Measurements from ENCODE around the gene WNT3. TPM values are rescaled to one million over a fixed set of nuclear protein-coding genes. Genes with fewer than 3 reads are reported as not detected.
"Not testable (repeated sequence)": the region's sequence is repeated elsewhere in the genome, so short reads cannot be mapped to it uniquely, and the experiment has no call there.

Gene WNT3
- total RNA-seq, 1 experiment from 2014 or later: 11.9 TPM

- H3K9me3 ChIP-seq (replicated peaks): no peaks in the 10 kb centered on the region
- H3K27ac ChIP-seq: no peak overlapping the region
- H3K4me1 ChIP-seq: 0 out of 2 replicates have a peak, but pooled peaks cover 3% of the 10 kb centered on the region
- no peaks in the 10 kb centered on the region for H3K27me3 ChIP-seq
- H3K4me3 ChIP-seq: no peak overlapping the region
- DNase-seq: no peak
- H3K36me3 ChIP-seq: no peaks in the 10 kb centered on the region
These were observed 44.8 kb downstream of the WNT3 start for GRCh38 chr17:46773676-46774075.

DNA sequence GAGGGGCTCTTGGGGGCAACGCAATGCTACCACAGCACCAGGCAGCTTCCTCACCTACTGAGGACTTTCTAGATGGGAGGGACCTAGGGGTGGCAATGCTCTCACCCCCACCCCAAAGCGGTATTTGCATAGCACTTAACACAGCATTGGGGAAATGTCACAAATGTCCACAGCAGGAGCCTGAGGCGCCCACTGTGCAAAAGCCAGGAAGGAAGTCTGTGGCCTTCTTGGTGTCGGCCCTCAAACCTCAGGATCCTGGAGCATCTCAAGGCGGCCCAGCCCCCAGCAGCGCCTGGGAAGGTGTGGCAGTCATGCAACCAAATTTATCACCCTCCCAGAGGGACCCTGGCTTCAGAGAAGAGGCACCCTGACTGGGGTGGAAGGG, 45.3 kb downstream of the WNT3 start:
- H3K4me1 ChIP-seq: 0 out of 2 replicates have a peak, but pooled peaks cover 3% of the 10 kb centered on the region
- no peak overlapping the region for H3K27ac ChIP-seq
- no peak overlapping the region for H3K4me3 ChIP-seq
- H3K36me3 ChIP-seq: no peaks in the 10 kb centered on the region
- DNase-seq: no peak
- H3K9me3 ChIP-seq (replicated peaks): no peaks in the 10 kb centered on the region
- H3K27me3 ChIP-seq: no peaks in the 10 kb centered on the region

- peak overlapping the region; percentile 56 for H3K27ac ChIP-seq
- H3K9me3 ChIP-seq (replicated peaks): no peaks in the 10 kb centered on the region
- H3K4me3 ChIP-seq: peak overlapping the region; percentile 80
- H3K36me3 ChIP-seq: no peaks in the 10 kb centered on the region
- no peak for DNase-seq
- 0 out of 2 replicates have a peak, but pooled peaks cover 3% of the 10 kb centered on the region for H3K4me1 ChIP-seq
- no peaks in the 10 kb centered on the region for H3K27me3 ChIP-seq
These were observed 45.8 kb downstream of the WNT3 start for GRCh38 chr17:46772475-46773220.

GRCh38 chr17:46771561-46772474, 46.7 kb downstream of the WNT3 start:
- no peaks in the 10 kb centered on the region for H3K9me3 ChIP-seq (replicated peaks)
- peak; percentile 67 to 74 for DNase-seq
- peak overlapping the region; percentile 80 for H3K4me3 ChIP-seq
- no peaks in the 10 kb centered on the region for H3K36me3 ChIP-seq
- H3K27me3 ChIP-seq: no peaks in the 10 kb centered on the region
- 0 out of 2 replicates have a peak, but pooled peaks cover 3% of the 10 kb centered on the region for H3K4me1 ChIP-seq
- H3K27ac ChIP-seq: peak overlapping the region; percentile 56

GRCh38 chr17:46770818-46771560, 47.5 kb downstream of the WNT3 start:
- Histone ChIP-seq H3K4me3 (peak overlapping the region; percentile 80), H3K27ac (peak overlapping the region; percentile 66), H3K4me1 (0 out of 2 replicates have a peak, but pooled peaks cover 3% of the 10 kb centered on the region), H3K9me3 (replicated peaks) (no peaks in the 10 kb centered on the region), H3K36me3 (no peaks in the 10 kb centered on the region), H3K27me3 (no peaks in the 10 kb centered on the region)
- DNase-seq: peak; percentile 78 to 79

- H3K9me3 ChIP-seq (replicated peaks): no peaks in the 10 kb centered on the region
- H3K4me3 ChIP-seq: peak overlapping the region; percentile 80
- DNase-seq: peak; percentile 24 to 35
- H3K27ac ChIP-seq: peak overlapping the region; percentile 66
- H3K4me1 ChIP-seq: peaks cover 3% of the 10 kb centered on the region; the same call in 1 of the 2 replicates
- no peaks in the 10 kb centered on the region for H3K36me3 ChIP-seq
- H3K27me3 ChIP-seq: no peaks in the 10 kb centered on the region
These were observed 48.1 kb downstream of the WNT3 start for GRCh38 chr17:46770439-46770817.

GRCh38 chr17:46769531-46770438, 48.7 kb downstream of the WNT3 start:
- Histone ChIP-seq H3K27me3 (no peaks in the 10 kb centered on the region), H3K4me3 (peak overlapping the region; percentile 80), H3K4me1 (peaks cover 7% of the 10 kb centered on the region; the same call in 1 of the 2 replicates), H3K27ac (no peak overlapping the region; the same call in 1 of the 2 replicates), H3K9me3 (replicated peaks) (no peaks in the 10 kb centered on the region), H3K36me3 (no peaks in the 10 kb centered on the region)
- DNase-seq: peak in 1 of 2 experiments; percentile 3

DNA sequence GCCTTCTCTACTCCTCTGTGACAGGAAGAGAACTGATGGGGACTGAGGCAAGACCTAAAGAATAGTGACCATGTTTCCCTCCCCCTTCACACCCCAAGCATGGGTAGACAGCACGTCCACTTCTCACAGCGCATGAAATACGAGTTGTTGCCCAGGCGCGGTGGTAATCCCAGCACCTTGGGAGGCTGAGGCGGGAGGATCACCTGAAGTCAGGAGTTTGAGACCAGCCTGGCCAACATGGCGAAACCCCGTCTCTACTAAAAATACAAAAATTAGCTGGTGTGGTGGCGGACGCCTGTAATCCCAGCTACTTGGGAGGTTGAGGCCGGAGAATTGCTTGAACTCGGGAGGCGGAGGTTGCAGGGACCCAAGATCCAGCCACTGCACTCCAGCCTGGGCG, 49.6 kb downstream of the WNT3 start:
- H3K36me3 ChIP-seq; H3K4me3 ChIP-seq; H3K9me3 ChIP-seq (replicated peaks); H3K4me1 ChIP-seq; H3K27me3 ChIP-seq; DNase-seq; H3K27ac ChIP-seq: not testable (repeated sequence)

- H3K27ac ChIP-seq: no peak overlapping the region
- peaks cover 7% of the 10 kb centered on the region; the same call in 1 of the 2 replicates for H3K4me1 ChIP-seq
- DNase-seq: peak in 1 of 2 experiments; percentile 1
These were observed 50.0 kb downstream of the WNT3 start for GRCh38 chr17:46768540-46768870.

DNA sequence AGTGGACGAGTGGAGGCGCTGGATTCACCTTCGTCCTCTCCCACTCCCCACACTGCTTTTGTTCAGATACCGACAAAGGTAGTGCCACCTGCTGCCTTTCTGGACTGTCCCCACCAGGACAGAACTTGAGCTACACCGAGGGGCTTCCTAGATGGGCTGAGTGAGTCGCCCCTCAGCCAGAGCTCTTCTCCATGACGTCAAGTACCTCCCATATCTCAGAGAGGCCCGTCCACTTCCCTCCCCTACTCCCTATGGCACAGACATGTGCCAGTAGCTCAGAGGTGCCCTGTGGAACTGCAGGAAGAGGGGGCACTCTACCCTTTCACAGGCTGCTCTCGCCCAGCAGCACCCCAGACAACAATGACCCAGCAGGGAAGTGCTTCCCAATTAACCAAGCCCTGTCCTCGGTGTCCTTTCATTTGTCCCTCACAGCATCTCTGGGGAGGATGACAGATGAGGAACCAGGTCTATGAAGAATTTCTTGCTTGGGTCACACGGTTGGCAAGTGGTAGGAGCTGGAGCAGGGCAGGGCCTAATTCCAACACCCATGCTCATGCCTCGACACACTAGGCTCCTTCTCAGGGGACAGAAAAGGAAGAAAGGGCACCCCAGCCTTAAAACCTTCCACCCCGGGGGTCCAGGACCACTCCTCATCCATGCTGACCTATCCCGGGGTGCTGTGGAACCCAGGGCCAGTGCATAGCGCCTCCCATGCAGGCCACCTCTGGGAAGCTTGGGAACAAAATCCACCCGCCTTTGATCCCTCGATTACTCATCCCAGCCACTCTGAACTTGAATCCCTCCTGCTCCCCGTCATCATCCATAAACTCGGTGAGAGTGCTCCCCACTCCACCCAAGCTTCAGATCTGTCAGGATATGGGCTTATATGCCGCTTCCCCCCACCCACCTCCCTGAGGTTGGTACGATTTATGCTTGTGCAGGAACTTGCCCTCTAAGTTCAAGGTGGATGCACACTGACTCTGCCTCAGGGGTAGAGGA, 51.7 kb downstream of the WNT3 start:
- Histone ChIP-seq H3K4me3 (no peak overlapping the region), H3K9me3 (replicated peaks) (no peaks in the 10 kb centered on the region), H3K27ac (no peak overlapping the region), H3K36me3 (no peaks in the 10 kb centered on the region), H3K4me1 (peaks cover 7% of the 10 kb centered on the region; the same call in 1 of the 2 replicates), H3K27me3 (no peaks in the 10 kb centered on the region)
- no peak for DNase-seq

More at GRCh38 chr17:46768540-46768870, 50.0 kb downstream of the WNT3 start:
- no peaks in the 10 kb centered on the region for H3K36me3 ChIP-seq
- no peaks in the 10 kb centered on the region for H3K9me3 ChIP-seq (replicated peaks)
- H3K27me3 ChIP-seq: no peaks in the 10 kb centered on the region
- H3K4me3 ChIP-seq: no peak overlapping the region

GRCh38 chr17:46765453-46765852, 53.0 kb downstream of the WNT3 start:
- no peak for DNase-seq
- H3K36me3 ChIP-seq: no peaks in the 10 kb centered on the region; the same call in 1 of the 2 replicates
- no peak overlapping the region; the same call in 1 of the 2 replicates for H3K27ac ChIP-seq
- no peaks in the 10 kb centered on the region for H3K9me3 ChIP-seq (replicated peaks)
- H3K27me3 ChIP-seq: no peaks in the 10 kb centered on the region
- H3K4me1 ChIP-seq: peaks cover 7% of the 10 kb centered on the region; the same call in 1 of the 2 replicates
- H3K4me3 ChIP-seq: no peak overlapping the region

GRCh38 chr17:46764709-46765401, 53.6 kb downstream of the WNT3 start:
- Histone ChIP-seq H3K9me3 (replicated peaks) (no peaks in the 10 kb centered on the region), H3K27me3 (no peaks in the 10 kb centered on the region), H3K27ac (no peak overlapping the region; the same call in 1 of the 2 replicates), H3K4me1 (peaks cover 4% of the 10 kb centered on the region; the same call in 1 of the 2 replicates), H3K4me3 (no peak overlapping the region), H3K36me3 (no peaks in the 10 kb centered on the region; the same call in 1 of the 2 replicates)
- DNase-seq: peak; percentile 54 to 59
